CD14-positive monocyte (primary cell): ENCODE results near the gene TULP1. TPM values are rescaled to one million over a fixed set of nuclear protein-coding genes. Genes with fewer than 3 reads are reported as not detected.

Experiments
- DNase-seq, 3 donors: peaks; one replicate each; pipeline ENCODE4 v3.0.0-alpha.2; 2011 to 2022
- H2AFZ ChIP-seq: 2 replicates; pipeline ENCODE4 v1.6.0; 2012; ENCODE audit warnings: mild to moderate bottlenecking, low read depth, low read length, inconsistent platforms; ENCODE audit not compliant: insufficient read depth, poor library complexity, severe bottlenecking
- H3K27ac ChIP-seq, 2 donors: 1 replicate in 1 of 2; 2 replicates in 1 of 2; pipeline ENCODE4 v1.5.1; 2012 to 2013; ENCODE audit warnings: low read length in 2 of 2, control low read depth in 1 of 2, inconsistent platforms in 1 of 2, low read depth in 1 of 2, mild to moderate bottlenecking in 1 of 2
- H3K27me3 ChIP-seq, 2 donors: one replicate each; pipeline versions ENCODE4 v1.6.0 to v1.6.1; 2011 to 2013; ENCODE audit warnings: low read length in 2 of 2; ENCODE audit not compliant: control insufficient read depth in 2 of 2, insufficient read depth in 2 of 2
- H3K36me3 ChIP-seq, 2 donors: replicated peaks in 1 of 2; 1 replicate in 1 of 2; 2 replicates in 1 of 2; pipeline versions ENCODE4 v1.5.1 to v1.6.1; 2012 to 2013; ENCODE audit warnings: low read length in 2 of 2, control low read depth in 1 of 2, inconsistent platforms in 1 of 2, mild to moderate bottlenecking in 1 of 2; ENCODE audit not compliant: insufficient read depth in 2 of 2, control insufficient read depth in 1 of 2
- H3K4me1 ChIP-seq, 2 donors: 1 replicate in 1 of 2; 2 replicates in 1 of 2; pipeline versions ENCODE4 v1.5.1 to v1.6.1; 2012 to 2013; ENCODE audit warnings: low read length in 2 of 2, control low read depth in 1 of 2, inconsistent platforms in 1 of 2, mild to moderate bottlenecking in 1 of 2, moderate library complexity in 1 of 2; ENCODE audit not compliant: insufficient read depth in 2 of 2, control insufficient read depth in 1 of 2
- H3K4me2 ChIP-seq: replicated peaks from 2 replicates; pipeline ENCODE3; 2012; ENCODE audit warnings: low read length, moderate library complexity, mild to moderate bottlenecking; ENCODE audit not compliant: poor library complexity, severe bottlenecking; ENCODE audit errors: extremely low read depth
- H3K4me3 ChIP-seq, 3 experiments: fragments of 200-600 bp in 1 of 3; sonication (generic) in 1 of 3; replicated peaks in 1 of 3; 1 replicate in 2 of 3; 2 replicates in 1 of 3; pipeline ENCODE4 v1.5.1; 2011 to 2013; ENCODE audit warnings: low read length in 3 of 3, mild to moderate bottlenecking in 3 of 3, control low read depth in 2 of 3, low read depth in 2 of 3, inconsistent platforms in 1 of 3, moderate library complexity in 1 of 3
- H3K79me2 ChIP-seq: 2 replicates; pipeline ENCODE4 v1.6.0; 2012; ENCODE audit warnings: mild to moderate bottlenecking, control low read depth, inconsistent platforms, low read length, moderate library complexity; ENCODE audit not compliant: insufficient read depth
- H3K9ac ChIP-seq: 2 replicates; pipeline ENCODE4 v1.6.0; 2017; ENCODE audit warnings: low read length, mild to moderate bottlenecking; ENCODE audit not compliant: insufficient read depth, poor library complexity, severe bottlenecking
- H3K9me3 ChIP-seq, 2 donors: replicated peaks in 1 of 2; 1 replicate in 1 of 2; 2 replicates in 1 of 2; pipeline versions ENCODE4 v1.5.1 to v1.6.1; 2012 to 2013; ENCODE audit warnings: low read length in 2 of 2, control low read depth in 1 of 2; ENCODE audit not compliant: control insufficient read depth in 1 of 2, insufficient read depth in 1 of 2
- H4K20me1 ChIP-seq: 2 replicates; pipeline ENCODE4 v1.6.0; 2012; ENCODE audit warnings: mild to moderate bottlenecking, low read length, control low read depth, moderate library complexity; ENCODE audit not compliant: insufficient read depth
- H3K27ac Mint-ChIP-seq, 7 donors: one replicate each; pipeline ENCODE4 v1.8.0; 2020; ENCODE audit warnings: mild to moderate bottlenecking in 7 of 7, mixed read lengths in 7 of 7, moderate library complexity in 6 of 7, inconsistent platforms in 2 of 7
- H3K27me3 Mint-ChIP-seq, 3 donors: one replicate each; pipeline ENCODE4 v1.8.0; 2021 to 2022; ENCODE audit warnings: low read depth in 3 of 3, mild to moderate bottlenecking in 3 of 3, mixed read lengths in 3 of 3, moderate library complexity in 3 of 3, inconsistent platforms in 1 of 3
- H3K36me3 Mint-ChIP-seq, 2 donors: one replicate each; pipeline ENCODE4 v1.8.0; 2020; ENCODE audit warnings: mixed read lengths in 2 of 2, inconsistent platforms in 1 of 2, mild to moderate bottlenecking in 1 of 2
- H3K4me1 Mint-ChIP-seq: one replicate; pipeline ENCODE4 v1.8.0; 2020; ENCODE audit warnings: mild to moderate bottlenecking, mixed read lengths
- H3K4me3 Mint-ChIP-seq, 2 donors: one replicate each; pipeline ENCODE4 v1.8.0; 2020; ENCODE audit warnings: mild to moderate bottlenecking in 2 of 2, mixed read lengths in 2 of 2, moderate library complexity in 1 of 2
- H3K9me3 Mint-ChIP-seq, 7 donors: one replicate each; pipeline ENCODE4 v1.8.0; 2020 to 2022; ENCODE audit warnings: mixed read lengths in 7 of 7, mild to moderate bottlenecking in 6 of 7, moderate library complexity in 6 of 7, inconsistent platforms in 2 of 7
- CTCF ChIP-seq: fragments of 200-600 bp; IDR thresholded peaks from one replicate; pipeline ENCODE4 v1.8.0; 2022; ENCODE audit warnings: antibody characterized with exemption, mild to moderate bottlenecking
- WGBS: methylation state at CpG from one replicate; pipeline ENCODE4 v1.1.5; 2013; ENCODE audit warnings: missing lambda C conversion rate; ENCODE audit not compliant: insufficient coverage; 5-methylcytosine and 5-hydroxymethylcytosine counted together
- intact Hi-C, 2 donors: fragments of 100-400 bp; cut with micrococcal nuclease; formaldehyde crosslinking; loops; one replicate each; pipeline versions ENCODE4 v1.15.0 to v1.15.1; 2023
- polyA plus RNA-seq, 3 donors: library from polyadenylated mRNA; depleted of rRNA in 1 of 3; unstranded in 2 of 3; stranded (reverse) in 1 of 3; fragments of 300-500 nt in 2 of 3; fragments of >200 nt in 1 of 3; fragmentation: Illumina TruSeq in 2 of 3; gene quantifications; 1 replicate in 2 of 3; 2 replicates in 1 of 3; pipeline ENCODE4 v1.2.3, GENCODE V29; 2012 to 2021

The TULP1 gene
- polyA plus RNA-seq, 3 donors: not detected

- Histone ChIP-seq H3K79me2 (no peaks in the 10 kb centered on the region), H2AFZ (no peak overlapping the region), H3K9me3 (peaks cover 0 to 4% of the 10 kb centered on the region in 2 donors), H3K36me3 (no peaks in the 10 kb centered on the region), H3K27ac (no peak overlapping the region), H3K27me3 (peaks cover 19 to 56% of the 10 kb centered on the region in 2 donors), H4K20me1 (no peaks in the 10 kb centered on the region), H3K4me1 (no peaks in the 10 kb centered on the region), H3K4me2 (no peak overlapping the region), H3K4me3 (no peak overlapping the region), H3K9ac (no peak overlapping the region)
- WGBS: 100% methylated on average over 1 of the region's 2 CpGs
- H3K4me3 Mint-ChIP-seq: no peak overlapping the region
- intact Hi-C loops: no loop called here
- no peaks in the 10 kb centered on the region for H3K36me3 Mint-ChIP-seq
- H3K4me1 Mint-ChIP-seq: no peaks in the 10 kb centered on the region
- H3K9me3 Mint-ChIP-seq: peaks cover 0 to 6% (median 3%) of the 10 kb centered on the region in 7 donors
- peaks cover 64 to 88% (median 72%) of the 10 kb centered on the region in 3 donors for H3K27me3 Mint-ChIP-seq
- DNase-seq: no peak
- no peak for TF ChIP-seq CTCF
- no peak overlapping the region for H3K27ac Mint-ChIP-seq
Observed at GRCh38 chr6:35507221-35507620, 5.5 kb downstream of the TULP1 start.

- peak overlapping the region in 1 of 7 donors; percentile 25 for H3K27ac Mint-ChIP-seq
- Histone ChIP-seq H3K79me2 (no peaks in the 10 kb centered on the region), H3K4me2 (no peak overlapping the region), H3K4me1 (no peaks in the 10 kb centered on the region), H3K9ac (no peak overlapping the region), H3K36me3 (no peaks in the 10 kb centered on the region), H3K27ac (no peak overlapping the region), H3K27me3 (peaks cover 13 to 55% of the 10 kb centered on the region in 2 donors), H3K4me3 (no peak overlapping the region), H4K20me1 (no peaks in the 10 kb centered on the region), H2AFZ (no peak overlapping the region), H3K9me3 (peaks cover 0 to 4% of the 10 kb centered on the region in 2 donors)
- intact Hi-C loops: no loop called here
- H3K4me1 Mint-ChIP-seq: no peaks in the 10 kb centered on the region
- no peaks in the 10 kb centered on the region for H3K36me3 Mint-ChIP-seq
- TF ChIP-seq CTCF: no peak
- peaks cover 0 to 6% (median 3%) of the 10 kb centered on the region in 7 donors for H3K9me3 Mint-ChIP-seq
- no peak overlapping the region for H3K4me3 Mint-ChIP-seq
- H3K27me3 Mint-ChIP-seq: peaks cover 65 to 89% (median 73%) of the 10 kb centered on the region in 3 donors
- DNase-seq: no peak
- no CpG with 5 or more reads among the region's 3 CpGs for WGBS
Observed at GRCh38 chr6:35506536-35506935, 6.2 kb downstream of the TULP1 start.
